NCI-H1694 treated with DMSO at 0.1 percent for 48 hours (cell line): Measurements from ENCODE around the gene OR13C8.

Source experiments
- DNase-seq: peaks from one replicate; lab custom pipeline; 2025; lab: John Stamatoyannopoulos, UW

OR13C8 gene

DNA sequence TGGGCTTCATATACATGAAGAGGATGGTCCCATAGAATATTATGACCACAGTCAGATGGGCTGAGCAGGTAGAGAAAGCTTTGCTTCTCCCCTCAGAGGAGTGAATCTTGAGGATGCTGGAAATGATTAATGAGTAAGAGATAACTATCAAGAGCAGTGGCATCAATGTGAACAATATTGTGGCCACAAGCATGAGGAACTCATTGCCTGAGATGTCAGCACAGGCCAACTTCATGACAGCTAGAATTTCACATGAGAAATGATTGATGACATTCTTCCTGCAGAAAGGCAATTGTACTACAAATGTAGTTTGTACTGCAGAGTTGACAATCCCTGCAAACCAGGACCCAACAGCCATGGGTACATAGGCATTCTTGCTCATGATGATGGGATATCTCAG is 48.5 kb downstream of the OR13C8 start:
- DNase-seq: no peak

- no peak for DNase-seq
Observed at GRCh38 chr9:104618104-104618503, 49.1 kb downstream of the OR13C8 start, which contains the start of gene OR13C9. Gene OR13C9 (minus strand): TSS chr9:104618204. CDS start chr9:104618204, 0 bp downstream.
